HG02642 (cell line): ENCODE results near the gene NUAK1.

ENCODE experiments used
- ATAC-seq: cut with Tn5 transposase; IDR thresholded peaks from one replicate; pipeline ENCODE4 v1.9.1; 2021; ENCODE audit warnings: mild to moderate bottlenecking; ENCODE audit not compliant: unreplicated experiment, poor library complexity

NUAK1 gene

DNA sequence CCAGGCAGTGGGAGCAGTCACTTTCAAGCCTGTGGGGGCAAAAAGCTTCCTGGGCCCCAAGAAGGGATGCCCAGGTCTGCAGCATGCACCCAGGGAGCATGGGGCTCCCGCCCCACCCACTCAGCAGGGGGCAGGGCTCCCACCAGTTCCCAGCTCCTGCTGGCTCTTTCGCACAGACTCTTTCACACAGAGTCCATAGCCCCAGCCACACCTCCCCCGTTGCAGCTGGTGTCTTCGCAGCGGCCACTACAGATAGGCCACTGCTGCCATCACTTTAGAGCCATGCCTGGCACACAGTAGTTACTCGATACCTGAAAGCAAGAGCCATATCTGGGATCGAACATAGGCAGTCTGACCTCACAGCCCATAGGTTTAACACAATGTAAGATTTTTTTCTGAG lies 98.2 kb downstream of the NUAK1 start:
- ATAC-seq: no peak

- no peak for ATAC-seq
Observed at GRCh38 chr12:106039646-106040404, 98.9 kb downstream of the NUAK1 start.

- no peak for ATAC-seq
Observed at GRCh38 chr12:106039242-106039641, 99.5 kb downstream of the NUAK1 start.

DNA sequence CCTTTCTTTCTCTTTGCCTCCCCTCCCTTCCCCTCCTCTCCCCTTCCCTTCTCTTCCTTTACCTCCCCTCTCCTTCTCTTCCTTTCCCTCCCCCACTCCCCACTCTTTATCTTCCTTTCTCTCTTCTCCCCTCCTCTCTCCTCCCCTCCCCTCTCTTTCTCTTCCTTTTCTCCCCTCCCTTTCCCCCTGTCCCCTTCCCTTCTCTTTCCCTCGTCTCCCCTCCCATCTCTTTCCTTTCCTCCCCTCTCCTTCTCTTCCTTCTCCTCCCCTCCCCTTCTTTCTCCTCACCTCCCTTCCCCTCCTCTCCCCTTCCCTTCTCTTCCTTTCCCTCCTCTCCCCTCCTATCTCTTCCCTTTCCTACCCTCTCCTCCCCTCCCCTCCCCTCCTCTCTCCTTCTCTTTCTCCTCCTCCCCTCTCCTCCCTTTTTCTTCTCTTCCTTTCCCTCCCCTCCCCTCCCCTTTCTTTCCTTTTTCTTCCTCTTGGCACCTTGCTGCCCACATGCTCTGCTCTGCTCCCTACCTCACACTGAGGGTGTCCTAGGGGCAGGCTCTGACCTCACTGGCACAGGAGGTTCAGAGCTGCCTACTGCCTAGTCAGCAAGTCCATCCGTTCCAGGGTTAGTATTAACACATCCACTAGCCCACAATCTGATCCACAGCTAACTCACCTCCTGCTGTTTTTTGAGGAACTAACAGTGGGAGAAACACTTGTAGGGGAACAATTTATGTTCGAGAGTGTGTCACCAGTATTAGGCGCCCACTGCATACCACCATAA lies 101.0 kb downstream of the NUAK1 start:
- ATAC-seq: no peak

DNA sequence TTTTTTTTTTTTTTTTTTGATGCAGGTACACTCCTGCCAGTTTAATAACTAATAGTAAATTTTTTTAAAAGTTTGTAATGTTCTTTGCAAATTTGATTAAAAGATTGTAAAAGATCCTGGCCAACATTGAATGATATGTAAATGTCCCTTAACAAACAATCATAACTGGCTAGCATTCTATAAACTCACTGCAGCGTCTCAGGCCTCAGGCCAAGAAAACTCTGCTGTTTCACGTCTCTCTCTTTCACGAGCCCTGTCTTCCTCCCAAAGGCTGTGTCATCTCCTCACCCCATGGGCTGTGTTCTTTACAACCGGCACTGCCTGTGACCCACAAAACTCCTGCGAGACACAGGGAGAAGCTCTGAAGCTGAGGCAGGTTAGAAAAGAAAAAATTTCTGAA lies 103.3 kb downstream of the NUAK1 start:
- no peak for ATAC-seq

GRCh38 chr12:106034316-106034715 lies 104.4 kb downstream of the NUAK1 start:
- ATAC-seq: no peak

DNA sequence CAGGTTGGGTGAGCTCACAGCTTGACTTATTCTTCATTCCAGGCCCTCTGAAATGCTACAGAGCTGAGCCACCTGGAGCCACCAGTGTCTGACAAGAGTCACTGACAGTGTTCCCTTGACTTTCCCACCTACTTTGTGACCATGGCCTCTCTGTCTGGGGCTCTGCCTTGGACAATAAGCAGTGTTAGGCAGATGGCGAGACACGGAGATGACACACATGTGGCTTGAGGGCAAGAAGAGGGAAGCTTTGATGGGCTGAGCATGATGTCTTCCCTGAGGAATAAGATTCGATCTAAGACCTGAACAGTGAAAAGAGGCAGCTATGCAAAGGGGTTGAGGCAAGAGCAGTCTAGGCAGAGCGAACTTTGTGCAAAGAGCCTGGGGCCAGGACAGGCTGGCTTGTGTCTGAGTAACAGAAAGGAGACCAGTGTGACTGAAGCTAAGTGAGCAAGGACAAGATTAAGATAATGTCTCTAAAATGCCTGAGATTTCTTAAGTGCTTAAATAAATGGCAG lies 105.5 kb downstream of the NUAK1 start:
- no peak for ATAC-seq

DNA sequence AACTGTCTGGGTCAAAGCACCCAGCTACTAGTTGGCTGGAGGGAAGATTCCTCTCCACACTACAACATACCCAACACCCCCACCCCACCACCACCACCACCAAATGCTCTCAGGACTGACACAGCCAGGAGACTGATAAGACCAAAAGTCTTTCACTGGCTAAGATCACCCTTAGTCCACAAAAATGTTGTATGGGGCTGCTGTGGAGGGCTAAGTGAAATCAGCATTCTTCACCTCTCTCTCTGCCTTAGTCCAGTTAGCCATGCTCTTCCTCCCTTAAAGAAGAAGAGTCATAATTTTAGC lies 106.2 kb downstream of the NUAK1 start:
- no peak for ATAC-seq

DNA sequence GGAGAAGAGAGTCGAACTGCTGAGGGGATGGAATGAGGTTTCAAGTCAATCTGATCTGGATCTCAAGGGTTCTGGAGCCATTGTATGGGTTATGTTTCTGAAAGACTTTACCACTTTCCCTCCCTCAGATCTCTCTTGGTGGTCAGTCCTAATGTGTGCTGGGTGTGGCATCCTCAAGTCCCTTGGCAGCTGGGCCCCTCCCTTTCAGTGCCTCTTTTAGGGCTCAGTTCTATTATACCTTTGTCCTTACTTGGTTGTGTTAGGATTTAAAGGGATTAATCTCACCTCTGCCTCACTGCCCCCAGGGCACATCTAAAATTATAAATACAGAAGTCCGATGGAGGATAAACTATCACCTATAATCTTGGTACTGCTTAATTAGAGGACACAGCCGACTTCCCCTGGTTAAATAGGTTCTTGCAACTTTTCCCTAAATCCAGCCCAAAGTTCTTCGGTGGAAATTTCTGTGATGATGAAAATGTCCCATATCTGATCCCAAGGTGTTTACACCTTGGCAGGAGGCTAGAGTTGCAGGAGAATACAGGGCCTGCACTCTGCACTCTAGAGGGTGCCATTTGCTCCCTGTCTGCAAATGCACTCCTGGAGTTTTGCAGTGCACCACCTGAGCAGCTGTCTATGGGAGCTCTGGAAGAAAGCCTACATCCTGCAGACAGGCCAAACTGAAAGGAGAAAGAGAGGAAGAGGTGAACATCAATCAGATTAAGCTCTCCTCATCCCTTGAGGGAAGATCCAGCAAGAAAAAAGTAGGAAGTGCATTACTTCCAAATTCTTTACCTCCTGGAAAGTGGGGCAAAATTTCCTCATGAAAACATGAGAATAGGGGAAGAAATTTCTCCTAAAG lies 106.8 kb downstream of the NUAK1 start:
- no peak for ATAC-seq

DNA sequence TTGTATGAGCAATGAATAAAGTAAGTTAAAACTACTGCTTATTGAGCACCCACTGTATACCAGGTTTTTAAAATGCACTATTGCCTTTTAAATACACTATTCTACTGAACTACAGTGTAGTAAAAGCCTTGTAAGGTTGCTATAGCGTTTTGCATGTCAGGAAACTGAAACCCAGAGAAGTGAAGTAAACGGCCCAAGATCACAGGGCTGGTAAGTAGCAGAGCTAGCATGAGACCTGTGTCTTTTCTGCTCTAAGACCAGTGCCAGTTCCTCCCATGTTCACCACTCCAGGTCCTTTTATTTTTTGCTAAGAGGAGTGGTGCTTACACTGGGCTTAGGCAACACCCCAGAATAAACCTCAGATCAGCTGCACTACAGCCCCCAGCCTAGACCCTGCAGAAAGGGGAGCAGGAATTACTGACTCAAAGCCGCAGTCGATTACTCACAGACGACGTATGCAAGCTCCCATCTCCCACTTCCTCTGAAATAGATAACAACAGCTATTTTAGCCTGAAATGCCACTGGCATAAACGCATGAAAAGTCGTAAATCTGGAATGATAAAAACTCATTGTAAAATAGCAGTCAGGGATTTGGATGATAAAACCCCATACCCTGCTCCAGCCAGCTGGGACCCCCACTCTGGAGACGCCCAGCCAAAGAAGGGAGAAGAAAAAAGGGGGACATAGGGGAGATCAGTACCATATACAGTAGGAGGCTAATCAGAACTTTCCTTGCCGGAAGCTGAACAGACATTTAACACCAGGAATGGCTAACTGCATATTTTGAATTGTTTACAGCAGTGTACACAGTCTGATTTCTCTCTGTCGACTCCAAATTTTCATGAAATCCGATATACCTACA lies 108.3 kb downstream of the NUAK1 start:
- ATAC-seq: no peak

DNA sequence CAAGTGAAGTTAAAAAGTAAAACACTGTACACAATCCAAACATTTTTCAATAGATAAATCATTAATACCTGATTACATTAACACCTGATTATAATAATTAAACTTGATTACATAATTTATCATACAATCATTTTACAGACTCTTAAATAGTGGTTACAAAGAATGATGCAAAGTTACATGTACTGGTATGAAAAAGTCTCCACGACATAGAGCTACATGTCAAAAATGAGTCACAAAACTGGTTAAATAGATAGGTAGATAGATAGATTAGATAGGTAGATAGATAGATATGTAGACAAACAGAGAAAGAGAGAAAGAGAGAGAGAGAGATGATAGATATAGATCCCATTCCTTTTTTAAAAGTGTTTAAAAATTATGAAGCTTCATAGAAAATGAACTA lies 109.2 kb downstream of the NUAK1 start:
- ATAC-seq: no peak

- no peak for ATAC-seq
Observed at GRCh38 chr12:106027911-106028310, 110.8 kb downstream of the NUAK1 start.

DNA sequence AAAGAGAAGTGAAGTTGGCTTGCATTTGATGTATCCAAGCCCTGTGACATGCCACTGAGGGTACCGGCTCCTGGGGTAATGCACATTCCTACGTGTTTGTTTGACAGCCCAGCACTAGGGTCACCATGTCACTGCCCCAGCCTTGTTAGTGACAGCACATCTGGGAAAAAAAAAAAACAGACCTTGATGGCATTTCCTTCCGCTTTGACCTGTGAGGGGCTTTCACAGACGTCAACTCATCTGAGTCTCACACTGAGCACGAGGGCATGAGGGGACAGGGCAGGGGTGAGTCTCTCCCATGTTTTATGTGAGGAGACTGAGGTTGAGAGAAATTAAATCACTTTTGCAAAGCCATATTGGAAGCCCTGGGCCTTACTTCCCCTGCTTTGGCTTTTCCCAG lies 111.5 kb downstream of the NUAK1 start:
- no peak for ATAC-seq

DNA sequence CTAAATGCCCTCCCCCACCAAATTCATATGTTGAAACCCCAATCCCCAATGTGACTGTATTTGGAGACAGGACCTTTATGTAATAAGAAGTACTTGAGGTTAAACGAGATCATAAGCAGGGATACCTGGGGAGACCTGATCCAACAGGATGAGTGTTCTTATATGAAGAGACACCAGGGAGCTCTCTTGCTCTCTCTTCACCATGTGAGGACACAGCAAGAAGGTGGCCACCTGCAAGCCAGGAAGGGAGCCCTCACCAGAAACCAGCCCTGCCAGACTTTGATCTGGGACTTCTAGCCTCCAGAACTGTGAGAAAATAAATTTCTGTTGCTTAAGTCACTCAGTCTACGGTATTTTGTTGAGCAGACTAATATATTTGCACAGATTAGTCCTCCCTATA lies 113.6 kb downstream of the NUAK1 start:
- no peak for ATAC-seq

DNA sequence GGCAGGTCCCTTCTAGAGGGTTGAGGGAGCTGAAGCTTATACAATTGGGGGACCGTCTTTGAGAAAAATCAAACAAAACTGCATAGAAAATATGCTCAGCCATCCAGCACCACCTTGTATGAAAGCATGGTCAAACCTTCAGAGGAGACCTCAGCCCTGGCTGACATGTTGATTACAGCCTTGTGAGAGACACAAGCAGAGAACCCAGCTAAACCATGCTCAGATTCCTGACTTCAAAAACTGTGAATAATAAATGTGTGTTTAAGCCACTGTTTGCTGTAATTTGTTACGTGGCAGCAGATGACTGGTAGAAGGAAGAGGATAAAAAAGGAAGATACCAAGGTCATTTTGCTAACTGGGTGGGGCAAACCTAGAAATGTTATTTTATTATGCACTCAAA lies 115.7 kb downstream of the NUAK1 start:
- no peak for ATAC-seq

DNA sequence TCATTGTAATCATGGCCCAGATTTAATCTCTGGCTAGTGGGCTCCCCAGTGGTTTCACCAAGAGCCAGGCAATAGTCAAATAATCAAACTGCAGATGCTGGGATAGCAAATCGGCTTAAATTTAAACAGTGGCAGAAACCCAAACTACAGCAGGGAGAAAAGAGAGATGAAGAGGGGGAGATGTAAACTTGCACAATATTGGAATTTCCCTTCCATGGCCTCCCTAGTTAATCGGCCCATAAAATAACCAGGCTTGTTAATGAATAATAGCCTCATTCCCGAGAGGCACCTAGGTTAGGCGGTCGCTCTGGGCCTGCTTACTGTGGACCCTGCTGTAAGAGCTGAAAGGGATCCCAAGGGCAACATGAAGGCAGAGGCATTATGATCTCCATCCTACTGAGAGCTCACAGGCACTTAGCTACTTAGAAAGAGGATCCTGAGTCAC lies 116.2 kb downstream of the NUAK1 start:
- ATAC-seq: no peak

- no peak for ATAC-seq
Observed at GRCh38 chr12:106021516-106021915, 117.2 kb downstream of the NUAK1 start.

- no peak for ATAC-seq
Observed at GRCh38 chr12:106020736-106021135, 118.0 kb downstream of the NUAK1 start.

DNA sequence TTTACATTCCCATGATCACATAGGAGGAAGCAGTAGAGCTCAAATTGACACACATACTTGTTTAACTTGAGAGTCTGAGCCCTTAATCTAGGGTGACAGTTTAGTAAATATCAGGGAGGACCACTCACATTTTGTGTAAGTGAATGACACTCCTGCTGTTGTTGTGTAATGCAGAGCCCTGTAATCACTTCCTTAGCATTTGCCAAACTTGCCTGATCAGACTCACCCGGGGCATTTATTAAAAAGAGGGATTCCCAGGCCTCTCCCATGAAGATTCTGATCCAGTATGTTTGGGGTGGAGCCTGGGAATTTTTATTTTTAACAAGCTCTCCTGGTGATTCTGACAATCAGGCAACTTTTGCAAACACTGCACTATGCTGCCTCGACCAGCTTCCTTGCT lies 119.6 kb downstream of the NUAK1 start:
- ATAC-seq: no peak

DNA sequence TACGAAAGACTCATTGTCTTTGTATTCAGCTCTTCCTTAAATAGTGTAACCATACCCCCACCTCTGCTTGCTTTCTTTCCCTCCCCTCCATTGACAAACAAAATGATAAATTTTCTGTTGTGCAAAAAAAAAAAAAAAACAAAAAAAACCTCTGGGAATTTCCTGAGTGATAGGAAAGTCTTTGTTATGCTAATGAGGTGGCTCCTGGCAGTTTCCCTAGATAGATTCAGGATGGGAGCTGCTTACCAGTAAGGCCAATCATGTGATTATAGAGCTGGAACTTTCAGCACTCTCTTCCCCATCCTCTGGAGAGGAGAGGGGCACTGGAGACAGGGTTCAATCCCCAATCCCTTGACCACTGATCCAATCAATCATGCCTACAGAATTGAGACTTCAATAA lies 120.5 kb downstream of the NUAK1 start:
- no peak for ATAC-seq
